KMS-11 (cell line): ENCODE measurements around the gene PRDM16.

Experiments
- H2AFZ ChIP-seq: fragments of 200-600 bp; sonication (generic); 2 replicates; pipeline ENCODE4 v1.6.1; 2016; ENCODE audit warnings: antibody characterized with exemption, mixed run types, low read depth
- H3K27ac ChIP-seq: fragments of 200-600 bp; sonication (generic); 2 replicates; pipeline ENCODE4 v1.6.1; 2016; ENCODE audit warnings: mild to moderate bottlenecking, mixed run types
- H3K27me3 ChIP-seq: fragments of 200-600 bp; sonication (generic); 2 replicates; pipeline ENCODE4 v1.6.1; 2017; ENCODE audit warnings: mild to moderate bottlenecking, low read depth, mixed run types, moderate library complexity; ENCODE audit not compliant: insufficient read depth
- H3K36me3 ChIP-seq: fragments of 200-600 bp; sonication (generic); 2 replicates; pipeline ENCODE4 v1.6.1; 2017; ENCODE audit warnings: mild to moderate bottlenecking, mixed run types; ENCODE audit not compliant: insufficient read depth
- H3K4me1 ChIP-seq: fragments of 200-600 bp; sonication (generic); 2 replicates; pipeline ENCODE4 v1.6.1; 2016; ENCODE audit warnings: mild to moderate bottlenecking, low read depth, mixed run types; ENCODE audit not compliant: poor library complexity, severe bottlenecking
- H3K4me2 ChIP-seq: fragments of 200-600 bp; sonication (generic); 2 replicates; pipeline ENCODE4 v1.7.0; 2016; ENCODE audit warnings: mild to moderate bottlenecking, mixed run types
- H3K4me3 ChIP-seq: fragments of 200-600 bp; sonication (generic); IDR thresholded peaks from 2 replicates; pipeline ENCODE4 v1.6.1; 2017; ENCODE audit warnings: low read depth, low read length, mixed read lengths; ENCODE audit not compliant: insufficient read depth
- H3K79me2 ChIP-seq: fragments of 200-600 bp; sonication (generic); 2 replicates; pipeline ENCODE4 v1.6.1; 2016; ENCODE audit warnings: low read depth, mixed run types; ENCODE audit not compliant: insufficient read depth
- H3K9ac ChIP-seq: fragments of 200-600 bp; sonication (generic); 2 replicates; pipeline ENCODE4 v1.6.1; 2016; ENCODE audit warnings: mild to moderate bottlenecking, mixed run types
- H4K20me1 ChIP-seq: fragments of 200-600 bp; sonication (generic); 2 replicates; pipeline ENCODE4 v1.6.1; 2016; ENCODE audit warnings: mild to moderate bottlenecking, mixed run types; ENCODE audit not compliant: insufficient read depth
- CTCF ChIP-seq: fragments of 200-600 bp; sonication (generic); conservative IDR thresholded peaks from 2 replicates; pipeline ENCODE4 v1.6.1; 2017; ENCODE audit warnings: low read depth, mild to moderate bottlenecking, antibody characterized with exemption, low read length, moderate library complexity, mixed read lengths

Gene PRDM16

DNA sequence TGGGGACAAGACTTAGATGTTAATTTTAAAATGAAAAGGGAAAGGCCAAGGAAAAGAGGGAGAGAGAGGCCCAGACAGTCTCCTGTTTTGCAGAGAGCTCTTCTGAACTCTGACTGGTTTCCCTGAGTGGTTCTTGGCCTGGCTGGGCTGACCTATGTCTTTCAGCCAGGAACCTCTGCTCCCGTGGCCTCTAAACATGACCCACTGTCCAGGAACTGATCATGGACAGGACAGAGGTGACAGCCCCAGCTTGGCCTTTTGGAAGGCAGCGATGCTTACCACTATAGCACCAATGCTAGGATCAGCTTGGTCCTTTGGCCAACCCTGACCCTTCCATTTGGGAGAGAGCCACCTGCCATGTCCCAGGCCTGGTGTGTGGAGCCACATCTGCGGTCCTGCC is 55.2 kb downstream of the PRDM16 start:
- Histone ChIP-seq H4K20me1 (no peaks in the 10 kb centered on the region), H3K9ac (no peak overlapping the region), H3K27me3 (peaks cover 81% of the 10 kb centered on the region), H2AFZ (no peak overlapping the region), H3K79me2 (no peaks in the 10 kb centered on the region), H3K36me3 (no peaks in the 10 kb centered on the region), H3K27ac (no peak overlapping the region), H3K4me3 (no peak overlapping the region), H3K4me1 (no peaks in the 10 kb centered on the region), H3K4me2 (no peak overlapping the region)
- TF ChIP-seq CTCF: no peak

- Histone ChIP-seq H3K4me3 (no peak overlapping the region), H3K27me3 (peaks cover 76% of the 10 kb centered on the region), H3K9ac (no peak overlapping the region), H3K4me2 (no peak overlapping the region), H3K36me3 (no peaks in the 10 kb centered on the region), H3K79me2 (no peaks in the 10 kb centered on the region), H3K4me1 (no peaks in the 10 kb centered on the region), H4K20me1 (no peaks in the 10 kb centered on the region), H3K27ac (no peak overlapping the region), H2AFZ (no peak overlapping the region)
- no peak for TF ChIP-seq CTCF
These were observed 56.1 kb downstream of the PRDM16 start for GRCh38 chr1:3125078-3125477.

DNA sequence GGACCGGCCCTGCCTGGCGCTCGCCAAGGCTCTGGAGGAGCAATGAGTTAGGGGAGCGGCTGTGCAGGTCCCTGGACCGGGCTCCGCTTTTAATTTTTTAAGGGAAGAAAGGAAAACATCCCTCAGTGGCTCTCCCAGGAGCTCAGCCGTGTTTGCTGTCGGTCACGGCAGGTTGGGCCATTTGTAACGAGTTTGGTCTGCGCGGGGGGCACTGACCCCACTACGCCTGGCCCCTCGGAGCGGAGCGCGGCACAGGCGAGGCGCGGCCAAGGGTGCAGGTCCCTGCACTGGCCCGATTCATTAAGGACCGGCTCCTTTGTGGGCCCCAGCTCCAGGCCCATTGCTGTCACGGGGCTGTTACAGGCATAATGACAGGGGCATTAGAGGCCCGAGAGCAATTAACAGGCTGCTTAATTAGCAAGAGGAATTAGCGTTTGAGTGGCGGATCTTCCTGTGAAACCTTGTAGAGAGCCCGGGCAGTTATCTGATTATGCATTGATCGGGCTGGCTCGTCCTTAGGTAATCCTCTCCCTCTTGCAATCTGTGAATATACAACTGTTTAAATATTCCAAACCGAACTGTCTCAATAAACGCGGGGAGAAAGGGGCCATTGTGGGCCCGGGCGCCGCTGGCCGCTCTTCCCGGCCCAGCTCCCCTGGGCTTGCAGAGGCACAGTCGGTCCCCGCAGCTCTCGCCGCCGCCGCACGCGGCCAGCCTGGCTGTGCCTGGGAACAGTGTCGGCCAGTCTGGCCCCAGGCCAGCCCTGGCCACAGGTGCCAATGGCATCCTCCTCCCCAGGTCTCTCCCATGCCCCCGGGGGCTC is 56.8 kb downstream of the PRDM16 start:
- Histone ChIP-seq H2AFZ (no peak overlapping the region), H4K20me1 (no peaks in the 10 kb centered on the region), H3K27ac (no peak overlapping the region), H3K79me2 (no peaks in the 10 kb centered on the region), H3K4me1 (no peaks in the 10 kb centered on the region), H3K9ac (no peak overlapping the region), H3K4me3 (no peak overlapping the region), H3K27me3 (peaks cover 71% of the 10 kb centered on the region), H3K36me3 (no peaks in the 10 kb centered on the region), H3K4me2 (no peak overlapping the region)
- no peak for TF ChIP-seq CTCF

DNA sequence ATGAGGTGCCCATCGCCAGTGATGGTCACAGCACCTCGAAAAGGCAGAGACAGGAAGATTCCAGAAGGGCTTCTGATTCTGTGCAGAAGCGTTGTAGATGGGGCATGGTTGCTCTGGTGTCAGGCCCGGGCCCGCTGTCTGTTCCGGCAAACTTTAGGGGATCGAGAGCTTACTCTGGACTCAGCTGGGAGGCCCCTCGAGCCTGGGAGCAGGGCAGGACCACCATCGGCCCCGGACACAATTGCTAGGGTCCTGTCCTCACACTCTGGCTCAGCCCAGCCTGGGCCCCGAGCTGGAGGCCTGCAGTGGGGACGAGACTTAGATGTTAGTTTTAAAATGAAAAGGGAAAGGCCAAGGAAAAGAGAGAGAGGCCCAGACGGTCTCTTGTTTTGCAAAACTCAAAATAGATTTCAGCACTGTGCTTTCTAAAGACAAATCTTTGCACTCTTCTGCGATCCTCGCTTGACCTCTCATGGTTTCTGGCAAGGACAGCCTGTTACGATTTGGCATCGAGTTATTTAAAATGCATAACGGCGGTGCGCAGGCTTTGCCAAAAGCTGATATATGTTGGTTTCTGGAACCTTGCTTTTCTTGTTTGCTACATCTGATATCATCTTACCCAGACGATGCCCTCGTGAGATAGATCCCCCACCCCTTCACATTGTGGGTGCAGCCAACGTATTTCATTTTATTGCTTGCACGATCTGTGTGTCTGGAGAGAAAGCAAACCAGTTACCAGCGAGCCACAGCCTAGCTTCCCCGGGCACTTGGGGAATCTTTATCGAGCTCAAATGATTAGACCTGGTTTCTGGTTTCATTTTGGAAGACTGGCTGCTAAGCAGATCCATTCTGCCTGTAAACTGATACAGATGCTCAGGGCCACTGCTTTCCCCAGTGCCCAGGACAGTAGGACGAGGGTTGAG is 58.0 kb downstream of the PRDM16 start:
- peaks cover 71% of the 10 kb centered on the region for H3K27me3 ChIP-seq
- no peak overlapping the region for H2AFZ ChIP-seq
- no peak overlapping the region for H3K4me2 ChIP-seq
- H3K4me3 ChIP-seq: no peak overlapping the region
- no peaks in the 10 kb centered on the region for H4K20me1 ChIP-seq
- H3K4me1 ChIP-seq: no peaks in the 10 kb centered on the region
- H3K79me2 ChIP-seq: no peaks in the 10 kb centered on the region
- H3K27ac ChIP-seq: no peak overlapping the region
- H3K36me3 ChIP-seq: no peaks in the 10 kb centered on the region
- no peak overlapping the region for H3K9ac ChIP-seq
- no peak for TF ChIP-seq CTCF
